GM21367 (cell line): ENCODE data around the gene ATP2A3.

ENCODE experiments used
- ATAC-seq: cut with Tn5 transposase; IDR thresholded peaks from one replicate; pipeline ENCODE4 v1.9.1; 2021; ENCODE audit not compliant: unreplicated experiment

Gene ATP2A3

DNA sequence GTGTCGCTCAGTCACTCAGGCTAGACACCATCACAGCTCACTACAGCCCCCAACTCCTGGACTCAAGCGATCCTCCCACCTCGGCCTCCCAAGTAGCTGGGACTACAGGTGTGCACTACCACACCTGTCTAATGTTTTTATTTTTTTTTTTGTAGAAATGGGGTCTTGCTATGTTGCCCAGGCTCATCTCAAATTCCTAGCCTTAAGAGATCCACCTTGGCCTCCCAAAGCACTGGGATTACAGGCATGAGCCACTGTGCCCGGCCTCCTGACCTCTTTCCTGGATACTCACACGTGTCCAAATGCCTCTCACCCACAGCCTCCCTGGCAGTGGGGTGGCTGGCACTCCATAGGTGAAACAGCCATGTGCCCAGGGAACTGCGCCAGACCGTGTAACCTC, 88.9 kb downstream of the ATP2A3 start:
- no peak for ATAC-seq
